ENCODE data around the gene STRA8.

STRA8 gene, protein sequence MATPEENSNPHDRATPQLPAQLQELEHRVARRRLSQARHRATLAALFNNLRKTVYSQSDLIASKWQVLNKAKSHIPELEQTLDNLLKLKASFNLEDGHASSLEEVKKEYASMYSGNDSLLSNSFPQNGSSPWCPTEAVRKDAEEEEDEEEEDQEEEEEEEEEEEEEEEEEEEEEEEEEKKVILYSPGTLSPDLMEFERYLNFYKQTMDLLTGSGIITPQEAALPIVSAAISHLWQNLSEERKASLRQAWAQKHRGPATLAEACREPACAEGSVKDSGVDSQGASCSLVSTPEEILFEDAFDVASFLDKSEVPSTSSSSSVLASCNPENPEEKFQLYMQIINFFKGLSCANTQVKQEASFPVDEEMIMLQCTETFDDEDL

GRCh38 chr7:135233570-135233969 lies at the start of gene STRA8:
Gene STRA8 (plus strand): TSS chr7:135233838. CDS start chr7:135240525, 6,687 bp downstream.
- DNase-seq = no peak

DNA sequence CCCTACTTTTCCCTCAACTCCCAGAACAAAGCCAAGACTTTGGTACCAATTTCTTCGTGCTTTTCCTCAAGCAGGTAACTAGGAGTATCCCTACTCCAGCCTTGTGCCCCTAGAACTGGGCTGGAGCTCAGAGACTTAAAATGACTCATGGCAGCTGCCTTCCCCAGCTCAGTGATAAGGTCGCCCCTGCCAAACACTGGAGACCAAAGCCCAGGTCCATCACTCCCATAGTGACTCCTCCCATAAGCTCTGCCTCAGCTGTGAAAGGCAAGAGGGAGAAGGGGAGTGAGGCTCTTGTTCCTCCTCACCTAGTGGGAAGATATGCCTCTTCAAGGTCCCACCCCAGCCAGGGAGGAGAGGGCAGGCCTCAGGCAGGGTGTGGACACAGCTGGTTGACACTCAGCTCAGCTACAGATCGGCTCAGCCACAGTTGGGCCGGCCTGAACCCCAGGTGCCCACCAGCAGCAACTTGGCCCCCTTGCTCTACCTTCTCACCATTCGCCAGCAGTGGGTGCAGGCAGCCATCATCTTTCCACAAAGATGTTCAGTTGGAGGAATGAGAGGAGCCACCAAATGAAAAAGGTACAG lies 49.3 kb upstream of the STRA8 start:
- DNase-seq = no peak

DNA sequence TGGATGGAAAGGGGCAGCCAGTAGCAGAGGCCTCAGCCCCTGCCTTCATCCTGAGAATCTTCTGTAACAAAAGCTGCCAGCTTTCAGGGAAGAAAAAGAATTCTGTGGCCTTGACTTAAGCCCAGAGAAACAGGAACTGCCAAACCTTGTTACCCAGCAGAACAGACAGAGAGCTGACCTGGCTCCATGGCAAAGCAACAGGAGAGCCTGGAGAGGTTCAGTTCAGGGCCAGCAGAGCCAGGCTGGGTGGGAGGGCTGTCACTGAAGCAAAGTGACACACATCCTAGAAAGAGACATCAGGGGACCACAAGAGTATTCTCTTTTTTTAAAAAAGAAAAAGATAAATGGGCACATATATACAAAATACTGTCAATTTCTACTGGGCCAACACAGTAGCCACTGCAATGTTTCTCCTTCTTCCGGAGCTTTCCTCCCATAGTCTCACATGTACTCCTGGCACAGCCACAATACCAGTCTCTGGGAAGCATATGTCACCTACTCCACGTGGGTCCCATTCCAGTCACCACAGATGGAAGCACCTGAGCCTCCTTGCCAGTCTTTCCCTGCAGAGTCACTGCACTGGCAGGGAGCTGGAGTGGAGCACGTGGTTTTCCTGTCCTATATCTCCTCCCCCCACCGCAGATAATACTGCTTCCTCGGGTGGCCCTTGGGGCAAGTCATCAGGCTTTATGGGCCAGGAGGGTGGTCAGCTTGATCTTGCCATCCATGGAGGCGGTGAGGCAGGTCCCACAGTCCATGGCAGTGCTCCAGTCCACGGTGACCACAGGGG lies 48.0 kb upstream of the STRA8 start:
- DNase-seq = no peak

- DNase-seq = no peak
Measured at GRCh38 chr7:135186261-135186540, 47.4 kb upstream of the STRA8 start.

- no peak for DNase-seq
Measured at GRCh38 chr7:135186841-135187253, 46.8 kb upstream of the STRA8 start.

DNA sequence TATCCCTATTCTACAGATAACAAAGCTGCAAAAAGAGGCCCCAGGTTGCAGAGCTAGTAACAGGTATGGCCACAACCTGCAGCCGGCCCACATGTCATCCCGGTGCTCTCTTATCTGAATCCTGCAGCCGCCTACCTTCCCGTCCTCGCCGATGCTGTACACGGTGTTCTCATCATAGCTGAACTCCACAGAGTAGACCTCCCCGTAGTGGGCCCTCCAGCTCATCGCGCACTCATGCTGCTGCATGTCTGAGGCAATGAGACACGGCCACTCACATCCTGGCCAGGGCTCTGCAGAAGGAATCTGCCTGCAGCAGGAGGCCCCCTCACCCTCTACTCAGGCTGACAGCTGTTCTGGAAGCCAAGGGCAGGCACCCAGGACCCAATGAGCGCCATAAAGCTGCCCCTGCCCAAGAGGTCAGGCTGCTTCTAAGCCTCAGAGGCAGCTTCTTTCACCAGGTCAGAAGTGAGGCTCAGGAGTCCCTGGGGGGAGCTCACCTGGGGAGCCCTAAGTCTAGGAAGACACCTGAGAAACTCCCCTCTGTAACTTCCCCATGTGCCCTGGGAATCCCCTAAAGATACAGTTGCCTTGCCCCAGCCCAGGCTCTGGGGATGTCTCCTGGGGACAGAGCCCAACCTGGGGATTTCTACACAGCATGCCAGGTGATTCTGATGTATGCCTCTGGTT lies 45.2 kb upstream of the STRA8 start:
- no peak for DNase-seq

GRCh38 chr7:135189221-135189662 lies 44.4 kb upstream of the STRA8 start:
- no peak for DNase-seq

DNA sequence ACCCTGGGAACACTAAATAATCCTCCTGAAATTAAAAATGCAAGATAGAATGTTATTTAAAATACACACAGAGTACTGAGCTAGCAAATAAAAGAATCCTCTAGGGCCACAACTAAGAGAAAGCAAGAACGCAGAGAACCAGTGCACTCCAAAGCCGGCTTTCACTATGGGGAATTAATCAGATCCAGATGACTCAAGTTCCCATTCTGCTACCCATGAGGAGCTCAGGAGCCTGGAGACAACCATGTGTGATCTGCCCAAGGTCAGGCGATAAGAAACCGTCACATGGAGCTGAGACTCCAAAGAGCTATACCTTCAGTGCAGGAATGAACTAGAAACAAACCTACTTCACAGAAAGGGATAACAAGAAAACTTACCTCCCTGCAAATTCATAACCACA lies 43.7 kb upstream of the STRA8 start:
- DNase-seq = no peak

DNA sequence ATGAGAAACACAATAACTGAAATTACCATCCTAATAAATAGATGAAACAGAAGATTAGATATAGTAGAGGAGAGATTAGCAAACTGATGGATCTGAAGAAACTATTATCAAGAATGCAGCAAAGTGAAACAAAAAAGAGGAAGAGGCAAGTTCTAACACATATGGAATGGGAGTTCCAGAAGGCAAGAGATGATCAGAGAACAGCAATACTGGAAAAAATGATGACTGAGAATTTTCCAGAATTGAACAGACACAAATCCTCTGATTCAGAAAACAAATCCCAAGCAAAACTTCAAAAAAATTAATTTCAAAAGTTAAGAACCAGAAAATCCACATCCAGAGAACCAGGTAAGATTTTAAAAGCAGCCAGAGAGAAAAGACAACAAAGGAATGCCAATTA lies 42.9 kb upstream of the STRA8 start:
- DNase-seq = no peak

- DNase-seq = no peak
Measured at GRCh38 chr7:135192914-135193536, 40.6 kb upstream of the STRA8 start.

- DNase-seq = no peak
Measured at GRCh38 chr7:135193615-135194081, 40.0 kb upstream of the STRA8 start.

- no peak for DNase-seq
Measured at GRCh38 chr7:135194494-135195095, 39.0 kb upstream of the STRA8 start.

GRCh38 chr7:135195156-135195555 lies 38.5 kb upstream of the STRA8 start:
- no peak for DNase-seq

DNA sequence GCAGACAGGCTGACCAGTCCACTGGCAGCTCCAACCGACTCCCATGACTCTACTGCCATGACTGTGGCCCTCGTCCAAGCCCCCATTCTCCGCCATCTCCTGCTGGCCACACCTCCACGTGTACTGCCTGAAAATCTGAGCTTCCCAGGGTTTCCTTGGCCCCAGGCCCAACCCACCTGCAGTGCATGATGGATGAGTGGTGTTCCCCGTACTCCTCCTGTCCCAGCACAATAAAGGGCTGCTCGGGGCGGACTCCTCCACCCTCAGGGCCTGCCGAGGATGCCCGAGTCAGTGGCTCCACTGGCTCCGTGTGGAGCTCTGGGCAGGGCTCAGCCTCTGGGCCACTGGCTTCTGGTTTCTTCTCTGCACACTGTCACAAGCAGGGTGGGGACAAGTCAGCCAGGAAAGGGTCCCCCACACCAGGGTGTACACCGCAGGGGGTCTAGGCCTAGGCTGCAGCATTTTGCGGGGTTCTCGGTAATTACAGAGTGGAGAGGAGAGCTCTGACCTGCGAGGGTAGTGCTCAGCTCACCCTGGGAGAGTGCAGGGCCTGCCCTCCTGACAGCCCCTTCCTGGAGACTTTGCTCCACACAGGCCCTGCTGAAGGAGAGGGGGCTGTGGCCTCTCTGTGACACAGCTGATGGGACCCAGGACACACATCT lies 37.5 kb upstream of the STRA8 start:
- no peak for DNase-seq

DNA sequence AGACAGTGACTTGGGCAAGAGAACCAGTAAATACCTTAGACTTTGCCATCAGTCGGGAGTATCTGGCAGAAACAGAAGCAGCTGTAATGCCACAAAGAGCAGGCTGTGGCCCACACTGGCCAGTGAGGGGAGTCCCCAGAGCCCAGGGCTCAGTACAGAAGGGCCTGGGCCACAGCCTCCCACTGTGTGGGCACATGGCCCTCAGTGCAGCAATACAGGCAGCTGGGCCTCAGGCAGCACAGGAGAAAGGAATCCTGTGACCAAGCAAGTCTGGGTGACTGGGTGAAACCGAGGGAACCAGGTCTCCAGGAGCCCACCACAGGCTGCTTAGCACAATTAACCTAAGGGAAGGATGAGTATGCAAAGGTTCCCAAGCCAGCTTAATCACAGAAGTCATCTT lies 36.3 kb upstream of the STRA8 start:
- no peak for DNase-seq

DNA sequence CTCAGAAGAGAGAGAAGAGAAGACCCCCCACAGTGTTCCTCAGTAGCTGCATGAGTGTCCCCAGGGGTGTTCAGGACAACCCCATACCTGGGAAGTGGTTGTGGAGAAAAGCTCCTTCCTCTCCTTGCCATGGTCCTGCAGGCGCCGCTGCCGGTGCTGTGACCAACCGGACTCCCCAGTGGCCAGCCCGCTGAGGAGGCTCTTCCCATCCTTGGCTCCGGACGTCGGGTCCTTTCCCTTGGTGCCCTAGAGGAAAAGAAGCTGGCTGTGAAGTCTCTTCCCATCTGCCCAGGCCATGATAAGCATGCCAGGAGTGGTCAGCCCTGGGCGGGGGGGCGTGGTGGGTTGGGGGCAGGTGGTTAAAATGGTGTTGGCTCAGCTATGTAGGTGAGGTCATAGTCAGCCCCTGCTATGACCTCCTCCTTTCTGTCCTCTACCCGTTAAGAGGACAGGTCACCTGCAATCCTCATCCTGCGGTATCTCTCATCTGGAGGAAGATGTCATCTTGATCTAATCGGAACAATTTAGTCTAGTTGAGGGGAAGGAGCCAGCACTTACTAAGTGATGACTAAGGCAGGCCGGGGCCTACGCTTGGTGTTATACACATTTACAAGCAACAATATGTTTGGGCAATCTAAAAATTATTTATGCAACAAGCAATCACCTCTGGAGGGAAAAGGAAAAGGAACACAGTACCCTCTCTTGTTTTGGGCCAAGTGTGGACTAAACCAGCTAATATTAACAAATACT lies 35.6 kb upstream of the STRA8 start:
- DNase-seq = no peak

GRCh38 chr7:135199439-135199838 lies 34.2 kb upstream of the STRA8 start:
- no peak for DNase-seq

DNA sequence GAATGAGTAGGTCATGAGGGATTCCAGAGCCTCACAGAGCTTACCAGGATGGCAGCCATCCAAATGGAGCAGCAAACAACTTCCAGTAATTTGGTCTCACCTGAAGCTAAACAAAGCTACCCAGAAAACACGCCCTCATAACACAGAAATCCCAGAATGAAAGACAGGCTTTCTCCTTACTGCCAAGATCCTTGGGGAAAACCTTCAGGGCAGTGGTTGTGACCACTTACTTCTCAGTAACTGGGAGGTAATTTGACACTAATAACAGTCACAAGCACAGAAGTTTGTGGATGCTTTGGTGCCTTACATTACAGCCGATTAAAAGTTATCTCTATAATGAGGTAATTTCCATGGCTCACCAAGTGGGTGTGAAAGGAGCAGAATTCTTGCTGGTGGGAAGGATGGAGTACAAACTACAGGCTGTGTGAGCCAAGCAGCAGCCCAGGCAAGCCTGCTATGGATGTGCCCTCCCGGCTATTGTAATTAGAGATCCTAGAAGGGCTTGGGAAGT lies 32.8 kb upstream of the STRA8 start:
- no peak for DNase-seq

DNA sequence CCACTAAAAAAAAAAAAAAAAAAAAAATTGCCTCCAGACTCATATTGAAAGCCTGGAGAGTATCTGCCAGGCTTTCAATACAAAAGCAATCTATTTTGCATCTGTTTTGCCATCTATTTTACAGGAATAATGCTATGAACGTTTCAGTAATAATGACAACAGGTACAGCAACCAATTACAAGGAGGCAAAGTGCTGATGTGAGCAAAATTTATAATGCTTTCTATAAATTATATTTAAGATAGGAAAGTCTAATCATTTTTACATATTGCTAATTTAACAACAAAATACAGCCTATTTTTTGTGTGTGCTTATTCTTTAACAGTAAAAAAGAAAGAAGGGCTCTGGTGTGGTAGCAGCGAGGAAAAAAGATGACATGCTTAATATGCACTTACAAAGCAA lies 32.3 kb upstream of the STRA8 start:
- DNase-seq = no peak

GRCh38 chr7:135204341-135204749 lies 29.3 kb upstream of the STRA8 start:
- DNase-seq = no peak

- DNase-seq = no peak
Measured at GRCh38 chr7:135204876-135205275, 28.8 kb upstream of the STRA8 start.
